GM18499 (cell line): ENCODE results near the gene SH3GL1.
A peak's percentile ranks its signal among the peaks of the same experiment; 100 is the strongest.

Experiments
- ATAC-seq: cut with Tn5 transposase; IDR thresholded peaks from one replicate; pipeline ENCODE4 v1.9.1; 2021; ENCODE audit warnings: moderate number of reproducible peaks; ENCODE audit not compliant: insufficient read depth, unreplicated experiment

The SH3GL1 gene

GRCh38 chr19:4402171-4403004 is 2.0 kb upstream of the SH3GL1 start, which contains the start of gene CHAF1A:
Gene CHAF1A, plus strand, starts transcription at chr19:4402640. Its CDS starts 123 bp downstream, at chr19:4402763.
- ATAC-seq, result peak; percentile 90

DNA sequence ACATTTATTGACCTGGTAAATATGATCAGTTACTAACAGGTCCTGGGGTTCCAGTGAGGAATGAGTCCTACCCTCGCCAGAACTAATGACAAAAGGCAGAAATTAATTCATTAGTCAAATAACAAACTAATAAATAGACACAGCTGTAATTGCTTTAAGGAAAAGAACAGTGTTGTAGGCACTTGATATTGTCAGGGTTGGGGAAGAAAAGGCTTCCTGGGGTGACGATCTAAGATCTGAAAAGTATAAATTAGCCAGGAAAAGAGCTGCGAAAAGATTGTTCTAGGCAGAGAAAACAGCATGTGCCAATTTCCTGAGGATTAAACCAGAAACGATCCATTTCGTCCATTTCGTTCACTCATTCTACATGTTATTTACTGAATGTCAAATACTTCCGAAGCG is 1.4 kb upstream of the SH3GL1 start:
- no peak for ATAC-seq

GRCh38 chr19:4399812-4400134 is 574 bp downstream of the SH3GL1 start:
- ATAC-seq, result no peak

DNA sequence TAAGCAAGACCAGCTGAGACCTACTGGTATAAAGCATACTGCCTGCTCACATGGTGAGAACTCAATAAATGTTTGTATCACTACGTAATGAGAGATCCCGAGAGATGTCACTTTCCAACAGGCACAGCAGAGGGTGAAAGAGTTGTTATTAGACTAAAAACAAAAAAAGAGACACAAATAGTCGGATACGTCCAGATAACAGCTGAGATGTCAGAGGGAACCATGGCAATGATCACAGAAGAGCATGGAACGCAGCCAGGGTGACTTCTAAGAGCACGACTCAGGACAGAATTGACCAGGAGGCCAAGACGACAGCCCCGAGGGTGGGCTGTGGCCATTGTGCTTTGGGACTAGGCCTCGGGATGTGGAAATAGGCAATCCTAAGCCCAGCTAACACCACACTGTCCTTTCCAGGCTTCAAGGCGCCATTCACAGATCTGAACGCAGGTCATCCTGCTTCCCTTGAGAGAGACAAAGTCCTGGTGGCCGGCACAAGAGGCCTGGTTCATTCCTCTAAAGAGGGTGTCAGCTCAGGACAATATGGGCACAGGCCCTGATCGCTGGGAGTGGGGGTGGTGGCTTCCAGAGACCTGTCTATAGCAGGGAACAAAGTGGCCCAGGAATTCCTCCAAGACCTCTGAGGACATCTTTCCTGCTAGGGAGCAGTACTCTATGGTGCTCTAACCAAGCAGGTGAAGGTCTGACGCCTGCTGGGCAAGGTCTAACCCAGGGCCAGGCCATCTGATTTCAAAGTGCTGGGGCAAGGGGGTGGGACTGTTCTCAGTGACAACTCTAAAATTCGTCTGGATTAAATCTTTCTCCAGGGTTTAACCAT is 3.2 kb downstream of the SH3GL1 start:
- no peak for ATAC-seq

DNA sequence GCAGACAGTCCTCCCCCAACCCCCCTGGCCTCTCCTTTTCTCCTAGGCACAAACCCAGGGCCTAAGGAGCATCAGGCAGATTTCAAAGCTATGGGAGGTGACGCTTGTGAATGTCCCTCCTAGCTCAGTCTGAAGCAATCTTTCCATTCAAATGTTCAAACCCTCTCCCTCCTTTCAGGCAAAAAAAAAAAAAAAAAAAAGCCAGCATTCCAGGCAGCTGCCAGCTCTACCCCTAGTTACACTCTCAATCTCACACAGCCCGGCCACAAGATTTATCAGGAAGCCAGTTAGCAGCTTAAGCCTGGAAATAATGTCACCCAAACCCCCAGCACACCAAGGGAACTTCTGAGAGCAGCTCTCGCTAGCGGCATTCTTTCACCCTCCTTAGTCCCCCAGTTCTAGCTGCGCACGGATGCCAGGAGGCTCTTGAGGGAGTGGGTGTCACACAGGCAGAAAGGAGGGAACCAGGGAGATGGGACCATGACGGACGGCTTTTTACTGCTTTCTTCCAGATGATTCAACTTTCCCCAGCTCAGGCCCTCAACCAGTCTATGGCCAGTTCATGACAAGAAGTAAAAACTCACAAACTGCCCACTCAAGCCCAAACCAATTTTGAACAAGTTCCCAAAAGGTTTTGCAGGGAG is 6.3 kb downstream of the SH3GL1 start:
- no peak for ATAC-seq

DNA sequence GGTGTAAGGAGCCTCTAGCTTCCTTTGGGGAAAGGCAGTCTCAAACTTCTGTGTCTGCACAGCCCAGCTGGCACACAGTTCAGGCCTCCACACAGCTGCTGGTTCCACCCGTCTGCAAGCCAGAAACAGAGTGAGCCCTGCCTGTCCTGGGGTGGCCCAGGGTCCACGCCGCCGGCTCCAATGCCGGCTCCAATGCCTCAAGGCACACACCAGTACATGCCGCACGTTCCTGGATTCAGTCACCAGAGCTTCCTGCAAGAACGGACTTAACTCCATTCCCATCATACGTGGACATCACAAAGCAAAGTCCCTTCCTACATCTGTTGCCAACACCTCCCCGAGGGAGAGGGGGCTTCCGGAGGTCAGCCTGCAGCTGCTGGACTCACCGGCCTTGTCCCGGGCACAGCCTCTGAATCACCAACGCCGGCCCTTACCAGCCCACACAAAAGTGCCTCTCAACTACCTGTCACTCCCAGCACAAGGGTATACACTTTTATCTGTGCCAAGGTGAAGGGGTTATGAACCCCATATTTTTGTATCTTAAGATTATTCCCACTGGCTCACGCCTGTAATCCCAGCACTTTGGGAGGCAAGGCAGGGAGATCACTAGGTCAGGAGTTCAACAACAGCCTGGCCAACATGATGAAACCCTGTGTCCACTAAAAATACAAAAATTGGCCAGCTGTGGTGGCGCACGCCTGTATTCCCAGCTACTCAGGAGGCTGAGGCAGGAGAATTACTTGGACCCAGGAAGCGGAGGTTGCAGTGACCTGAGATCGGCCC is 8.5 kb downstream of the SH3GL1 start:
- no peak for ATAC-seq

DNA sequence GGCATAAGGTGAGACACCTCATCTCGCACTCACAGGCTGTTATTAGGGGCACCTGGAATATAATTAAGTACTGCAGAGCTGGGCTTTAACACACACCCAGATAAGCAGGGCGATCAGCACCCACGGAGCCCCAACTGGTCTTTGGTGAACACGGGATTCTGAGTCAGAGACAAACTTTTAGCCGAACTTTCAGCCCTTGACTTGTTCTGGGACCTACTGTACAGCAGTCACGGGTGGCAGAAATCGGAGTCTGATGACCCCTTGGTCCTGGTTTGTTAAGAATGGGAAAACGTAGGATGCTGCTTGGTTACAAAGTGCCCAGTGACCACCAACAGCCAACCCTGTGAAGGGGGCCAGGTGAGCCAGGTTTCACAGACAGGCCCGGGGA is 9.0 kb downstream of the SH3GL1 start:
- ATAC-seq, result no peak

GRCh38 chr19:4390567-4391305 is 9.6 kb downstream of the SH3GL1 start:
- no peak for ATAC-seq

- no peak for ATAC-seq
Observed at GRCh38 chr19:4390017-4390566, 10.3 kb downstream of the SH3GL1 start.

DNA sequence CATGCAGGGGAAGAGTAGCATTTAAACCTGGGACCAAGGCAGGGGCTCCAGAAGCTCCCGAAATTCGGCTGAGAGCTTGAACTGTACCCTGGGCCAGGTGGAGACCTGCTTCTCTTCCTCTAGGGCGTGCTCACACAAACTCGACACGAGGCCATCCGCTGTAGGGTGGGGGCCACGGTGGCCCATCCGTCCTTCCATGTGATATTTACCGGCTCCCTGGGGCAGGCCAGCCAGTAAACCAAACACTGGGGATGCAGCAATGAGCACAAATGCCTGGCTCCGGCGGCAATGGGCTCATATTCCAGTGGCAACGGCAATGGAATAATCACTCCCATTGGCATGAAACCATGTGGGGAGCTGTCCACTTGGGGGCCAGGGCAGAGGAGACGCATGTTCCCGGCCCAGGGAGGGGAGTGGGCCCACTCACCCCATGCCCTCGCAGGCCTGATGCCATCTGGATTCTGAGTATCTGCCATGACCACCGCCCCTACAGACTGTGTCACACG is 10.8 kb downstream of the SH3GL1 start:
- ATAC-seq, result no peak

- ATAC-seq, result no peak
Observed at GRCh38 chr19:4389064-4389375, 11.3 kb downstream of the SH3GL1 start.

DNA sequence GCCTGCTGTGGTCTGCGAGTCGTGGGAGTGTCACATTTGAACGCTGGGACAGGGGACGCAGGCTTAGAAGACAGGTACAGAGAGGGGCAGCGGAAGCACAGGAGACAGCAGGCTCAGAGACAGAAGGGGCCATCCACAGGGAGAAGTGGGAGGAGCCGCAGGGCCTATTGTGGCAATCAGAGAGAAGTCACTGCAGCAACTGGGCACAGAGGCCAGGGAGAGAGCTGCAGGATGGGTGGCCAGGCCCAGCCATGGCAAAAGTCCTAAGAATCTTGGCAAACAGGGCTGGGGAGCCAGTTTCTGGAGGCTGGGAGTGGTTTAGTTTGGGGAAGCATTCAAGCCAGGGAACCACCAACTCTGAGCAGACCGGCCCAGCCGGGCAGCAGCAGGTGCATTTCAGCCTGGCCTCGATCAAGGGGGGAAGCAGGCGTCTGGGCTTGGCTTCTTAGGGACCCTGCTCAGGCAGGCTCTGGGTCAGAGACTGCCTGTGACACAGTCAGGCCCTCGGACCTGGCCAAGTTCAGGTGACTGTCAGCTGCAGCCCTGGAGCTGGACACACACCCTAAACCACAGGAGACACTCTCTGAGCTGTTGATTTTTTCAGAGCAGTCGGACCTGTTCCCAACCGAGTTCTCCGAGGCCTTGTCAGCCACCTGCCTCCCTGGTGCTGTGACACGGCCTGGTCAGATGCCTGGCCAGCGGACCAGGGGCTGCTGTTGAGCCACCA is 11.8 kb downstream of the SH3GL1 start:
- no peak for ATAC-seq

DNA sequence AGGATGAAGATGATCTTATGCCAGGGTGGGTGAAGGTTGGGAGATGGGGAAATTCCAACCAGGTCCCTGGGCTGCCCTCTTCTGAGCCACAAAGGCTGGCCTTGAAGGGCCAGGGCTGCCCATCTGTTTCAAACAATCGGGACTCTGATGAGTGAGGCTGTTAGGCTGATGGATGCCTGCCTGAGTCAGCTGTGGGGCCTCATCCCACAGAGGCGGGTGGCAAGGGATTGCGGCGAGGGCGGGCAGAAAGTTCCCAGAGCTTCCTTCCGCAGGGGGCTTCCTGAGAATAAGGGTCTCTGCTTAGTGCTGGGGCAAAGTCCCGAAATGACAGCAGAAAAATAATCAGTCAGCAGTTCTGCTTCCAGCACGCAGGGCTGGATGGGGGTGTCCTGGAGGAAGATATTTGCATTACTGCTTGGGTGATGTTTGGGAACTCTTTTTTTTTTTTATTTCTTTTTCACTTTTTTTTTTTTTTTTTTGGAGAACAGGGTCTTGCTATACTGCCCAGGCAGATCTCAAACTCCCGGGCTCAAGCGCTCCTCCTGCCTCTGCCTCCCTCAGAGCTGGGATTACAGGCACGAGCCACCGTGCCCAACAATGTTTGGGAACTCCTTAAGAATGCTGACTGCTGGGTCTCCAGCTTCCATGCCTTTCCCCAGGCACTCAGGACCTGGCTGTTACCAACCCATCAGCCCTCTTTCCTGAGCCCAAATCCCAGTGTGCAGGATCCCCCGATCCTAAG is 14.1 kb downstream of the SH3GL1 start:
- ATAC-seq, result no peak

DNA sequence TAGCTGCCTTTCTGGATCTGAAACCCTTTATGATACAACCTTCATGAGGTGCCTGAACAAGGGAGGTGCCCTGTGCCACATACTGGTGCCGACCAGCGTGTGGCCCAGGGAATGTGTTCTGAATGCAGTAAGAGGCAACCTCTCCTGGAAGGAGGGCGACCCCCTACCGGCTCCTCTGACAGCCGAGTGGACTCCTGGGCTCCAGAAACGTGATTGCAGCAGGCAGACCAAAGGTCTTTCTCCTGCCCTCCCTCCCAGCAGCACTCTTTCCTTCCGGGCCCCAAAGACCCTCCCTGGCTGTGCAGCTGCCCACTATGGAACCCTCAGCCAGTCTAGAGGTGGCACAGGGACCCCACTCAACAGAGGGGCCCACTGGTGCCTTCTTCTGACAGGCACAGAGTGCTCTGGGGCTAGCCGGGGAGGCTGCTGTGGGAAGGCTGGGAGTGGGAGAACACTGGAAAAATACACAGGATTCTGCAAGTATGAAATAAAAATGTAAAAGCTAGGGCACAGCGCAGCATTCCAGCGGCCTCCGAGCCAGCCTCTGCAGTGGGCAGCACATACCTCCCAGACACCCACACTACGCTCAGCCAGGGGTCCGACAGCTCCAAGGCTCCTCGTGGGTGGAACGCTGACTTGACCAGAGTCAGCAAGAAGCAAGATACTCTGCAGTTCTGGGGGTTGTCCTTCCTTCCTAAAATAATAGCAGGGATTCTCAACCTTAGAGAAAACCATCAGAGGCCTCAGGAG is 14.9 kb downstream of the SH3GL1 start:
- no peak for ATAC-seq

- no peak for ATAC-seq
Observed at GRCh38 chr19:4380254-4380727, 20.1 kb downstream of the SH3GL1 start.

GRCh38 chr19:4379383-4380253 is 20.7 kb downstream of the SH3GL1 start:
- no peak for ATAC-seq
